NCI-H2029 treated with DMSO at 0.1 percent for 48 hours (cell line): ENCODE measurements around the gene CENPL.

ENCODE experiments used
- DNase-seq: peaks from one replicate; lab custom pipeline; 2025; lab: John Stamatoyannopoulos, UW

Gene CENPL

GRCh38 chr1:173758110-173758509, 66.6 kb downstream of the CENPL start:
- DNase-seq, result no peak

- DNase-seq, result no peak
Measured at GRCh38 chr1:173757666-173758065, 67.0 kb downstream of the CENPL start.

- DNase-seq, result no peak
Measured at GRCh38 chr1:173753830-173754229, 70.9 kb downstream of the CENPL start.
